ENCODE results near the gene SCAMP5.

Gene SCAMP5

DNA sequence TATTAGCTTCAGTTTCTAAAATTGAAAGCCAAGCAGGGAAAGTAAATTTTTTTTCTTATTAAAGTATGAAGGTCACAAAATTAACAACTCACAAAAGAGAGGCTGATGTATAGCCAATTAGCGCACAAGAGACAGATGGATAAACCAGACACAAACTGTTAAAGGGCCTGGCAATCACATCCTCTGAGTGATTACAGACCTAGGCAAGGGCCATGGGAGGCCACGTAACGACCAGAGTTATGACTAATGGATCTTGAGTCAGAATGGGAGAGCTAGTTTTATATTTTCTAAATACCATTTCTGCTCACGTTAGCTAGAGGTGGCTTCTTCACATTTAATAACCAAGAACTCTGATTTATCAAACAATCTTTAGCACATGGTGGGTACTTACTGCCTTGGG, 17.8 kb upstream of the SCAMP5 start:
- no peak for DNase-seq (ENCODE audit: low spot score)

DNA sequence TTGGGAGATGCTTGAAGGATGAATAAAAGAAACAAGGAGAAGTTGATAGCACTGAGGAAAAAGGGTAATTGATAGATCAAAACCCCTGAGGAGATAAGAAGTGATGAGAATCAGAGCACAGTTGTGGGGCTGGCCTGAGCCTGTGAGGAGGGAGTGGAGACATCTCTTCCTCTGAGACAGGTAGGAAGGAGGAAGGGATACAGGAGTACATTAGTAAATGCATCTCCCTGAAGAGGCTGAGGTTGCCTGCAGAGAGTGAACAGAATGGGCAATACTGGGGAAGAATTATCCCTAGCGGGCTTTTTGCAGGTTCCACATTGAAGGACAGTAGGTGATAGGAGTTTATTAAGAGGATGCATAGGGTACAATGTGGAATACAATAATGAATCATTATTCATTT, 17.3 kb upstream of the SCAMP5 start:
- DNase-seq (ENCODE audit: low spot score), result no peak

DNA sequence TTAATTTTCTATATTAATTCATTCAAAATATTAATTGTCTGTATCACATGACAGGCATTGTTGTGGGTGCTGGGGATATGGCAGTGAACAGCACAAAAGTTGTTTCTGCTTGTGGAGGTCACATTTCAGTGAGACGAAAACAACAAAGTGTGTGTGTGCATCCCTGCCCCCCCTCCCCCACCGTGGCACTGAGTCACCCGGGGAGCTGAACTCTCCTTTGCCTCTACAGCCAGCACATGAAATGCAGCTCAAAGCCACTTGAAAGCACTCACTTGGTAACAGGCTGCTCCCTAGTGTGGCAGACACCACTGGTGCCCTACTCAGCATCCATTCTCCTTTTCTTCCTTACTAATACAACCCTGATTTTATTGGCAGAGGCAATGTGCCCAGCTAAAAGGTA, 16.9 kb upstream of the SCAMP5 start:
- no peak for DNase-seq (ENCODE audit: low spot score)

DNA sequence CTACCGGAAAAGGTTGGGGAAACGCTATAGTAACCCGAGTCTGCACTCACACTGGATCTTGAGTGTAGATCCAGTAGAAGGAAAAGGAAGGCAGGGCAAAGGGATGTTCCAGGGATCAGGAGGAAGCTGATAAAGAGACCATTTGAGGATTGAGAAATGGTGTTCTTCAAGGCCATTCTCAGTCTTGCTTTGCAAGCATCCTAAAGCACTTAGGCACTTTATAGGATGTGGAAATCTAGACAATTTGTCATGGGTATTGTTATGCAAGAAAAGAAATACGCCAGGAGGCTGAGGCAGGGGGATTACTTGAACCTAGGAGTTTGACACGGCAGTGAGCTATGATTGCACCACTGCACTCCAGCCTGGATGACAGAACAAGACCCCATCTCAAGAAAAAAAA, 13.2 kb upstream of the SCAMP5 start:
- DNase-seq (ENCODE audit: low spot score), result no peak

DNA sequence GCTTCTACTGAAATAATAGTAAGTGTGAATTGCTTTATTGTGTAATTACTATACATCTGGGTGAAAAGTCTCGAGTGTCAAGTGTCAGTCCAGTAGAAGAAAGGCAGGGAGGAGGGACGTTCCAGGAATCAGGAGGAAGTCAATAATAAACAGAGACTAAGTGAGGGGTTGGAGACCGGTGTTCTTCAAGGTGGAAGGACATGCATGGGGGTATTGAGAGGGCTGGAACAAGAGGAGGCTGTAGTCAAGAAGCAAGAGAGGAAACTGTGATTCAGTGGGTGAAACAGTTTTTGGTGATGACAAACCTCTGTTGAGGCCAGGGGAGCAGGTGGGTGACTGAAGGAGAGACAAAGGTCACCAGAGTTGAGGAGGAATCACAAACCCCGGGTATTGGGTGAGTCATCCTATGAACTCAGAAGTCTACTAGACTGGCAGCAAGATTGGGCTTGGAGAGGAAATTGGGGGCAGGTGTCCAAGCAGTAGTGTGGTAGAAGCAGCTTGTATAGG, 11.6 kb upstream of the SCAMP5 start:
- DNase-seq (ENCODE audit: low spot score), result no peak

DNA sequence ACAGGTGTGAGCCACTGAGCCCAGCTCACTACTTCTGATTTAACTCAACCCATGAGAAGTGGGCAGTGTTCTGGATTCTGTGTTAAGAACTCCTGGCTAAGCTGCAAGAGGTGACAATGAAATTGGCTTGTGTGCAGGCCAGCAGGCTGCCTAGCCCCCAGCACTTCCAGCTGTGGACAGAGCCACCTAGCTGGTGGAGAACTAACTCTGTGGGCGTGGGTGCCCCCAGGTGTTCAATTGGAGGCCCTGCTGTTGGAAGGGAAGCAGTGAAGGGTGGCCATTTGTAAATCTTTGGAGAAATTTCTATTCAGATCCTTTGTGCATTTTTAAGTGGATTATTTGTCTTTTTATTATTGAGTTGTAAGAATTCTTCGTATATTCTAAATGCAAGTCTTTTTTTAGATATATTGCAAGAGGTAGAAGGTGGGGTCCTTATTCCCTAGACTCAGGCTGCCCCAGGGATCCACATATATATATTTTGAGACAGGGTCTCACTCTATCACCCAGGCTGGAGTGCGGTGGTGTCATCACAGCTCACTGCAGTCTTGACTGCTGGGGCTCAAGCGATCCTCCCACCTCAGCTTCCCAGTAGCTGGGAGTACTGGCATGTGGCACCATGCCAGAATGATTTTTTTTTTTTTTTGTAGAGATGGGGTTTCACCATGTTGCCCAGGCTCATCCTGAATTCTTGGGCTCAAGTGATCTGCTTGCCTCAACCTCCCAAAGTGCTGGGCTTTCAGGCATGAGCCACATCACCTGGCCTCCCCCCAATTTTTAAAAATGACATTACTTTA, 7.2 kb upstream of the SCAMP5 start:
- DNase-seq (ENCODE audit: low spot score), result no peak

DNA sequence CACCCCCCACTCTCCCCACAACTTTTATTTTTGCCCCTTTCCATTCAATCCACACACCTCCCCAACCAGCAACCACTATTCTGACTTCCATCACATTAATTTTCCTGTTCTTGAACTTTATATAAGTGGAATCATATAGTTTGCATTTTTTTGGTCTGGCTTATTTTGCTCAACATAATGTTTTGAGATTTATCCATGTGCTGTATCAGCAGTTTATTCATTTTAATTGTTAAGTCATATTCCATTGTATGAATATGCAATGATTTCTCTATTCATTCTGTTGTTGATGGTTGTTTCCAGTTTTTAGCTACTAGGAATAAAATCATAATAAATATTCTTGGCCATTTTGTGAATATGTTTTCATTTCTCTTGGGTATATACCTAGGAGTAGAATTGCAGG, 5.8 kb upstream of the SCAMP5 start:
- no peak for DNase-seq (ENCODE audit: low spot score)

DNA sequence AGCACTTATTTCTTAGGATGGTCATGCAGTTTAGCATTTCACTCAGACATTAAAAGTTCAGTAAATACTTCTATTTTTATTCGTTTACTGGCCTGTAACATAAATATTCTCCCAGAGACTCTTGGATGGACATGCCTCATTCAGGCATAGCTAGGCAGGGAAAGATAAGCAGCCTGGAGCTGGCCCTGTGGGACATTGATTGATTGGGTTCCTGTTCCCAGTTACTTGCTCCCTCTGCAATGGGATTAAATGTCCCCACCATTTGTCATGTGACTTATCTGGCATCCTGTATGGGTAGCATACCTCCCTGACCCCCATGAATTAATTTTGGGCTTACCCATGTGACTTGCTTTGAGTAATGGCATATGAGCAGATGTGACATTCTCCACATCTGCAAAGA, 2.7 kb upstream of the SCAMP5 start:
- DNase-seq (ENCODE audit: low spot score), result no peak

DNA sequence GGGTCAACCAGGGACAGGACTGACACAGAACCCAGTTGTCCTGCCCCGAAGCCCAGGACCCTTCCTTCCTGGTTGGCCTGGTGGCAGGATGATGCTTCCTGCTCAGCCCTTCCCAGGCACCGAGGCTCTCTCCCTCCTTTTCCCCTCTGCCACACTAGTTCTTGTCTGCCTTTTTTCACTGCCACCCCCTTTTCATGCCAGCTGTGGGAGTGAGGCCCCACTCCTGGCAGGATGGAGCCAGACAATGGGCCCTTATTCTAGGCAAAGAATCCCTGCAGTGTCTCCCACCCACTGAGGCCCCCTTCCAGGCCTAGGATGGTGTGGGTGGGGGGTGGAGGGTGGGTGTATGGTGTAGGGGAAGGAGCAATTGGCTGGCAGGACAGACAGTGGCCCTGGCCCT, 1.1 kb upstream of the SCAMP5 start:
- DNase-seq (ENCODE audit: low spot score), result peak; percentile 74

DNA sequence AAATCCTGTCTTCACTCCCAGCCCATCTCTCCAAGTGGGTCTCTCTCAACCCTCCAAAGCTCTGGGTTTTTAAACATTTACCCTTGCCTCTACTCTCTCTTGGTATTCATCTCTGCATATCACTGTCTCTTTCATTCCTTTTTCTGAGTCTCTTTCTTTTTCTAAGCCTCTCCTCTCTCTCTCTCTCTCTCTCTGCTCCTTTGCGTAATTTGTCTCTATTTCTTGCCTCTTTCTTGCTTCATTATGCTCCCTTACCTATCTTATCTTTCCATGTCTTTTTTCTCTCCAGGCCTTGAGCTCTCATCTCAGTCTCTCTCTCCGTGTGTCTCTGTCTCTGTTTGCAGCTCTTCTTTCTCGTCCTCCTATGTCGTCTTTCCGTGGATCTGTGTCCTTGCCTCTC, 678 bp upstream of the SCAMP5 start:
- no peak for DNase-seq (ENCODE audit: low spot score)

DNA sequence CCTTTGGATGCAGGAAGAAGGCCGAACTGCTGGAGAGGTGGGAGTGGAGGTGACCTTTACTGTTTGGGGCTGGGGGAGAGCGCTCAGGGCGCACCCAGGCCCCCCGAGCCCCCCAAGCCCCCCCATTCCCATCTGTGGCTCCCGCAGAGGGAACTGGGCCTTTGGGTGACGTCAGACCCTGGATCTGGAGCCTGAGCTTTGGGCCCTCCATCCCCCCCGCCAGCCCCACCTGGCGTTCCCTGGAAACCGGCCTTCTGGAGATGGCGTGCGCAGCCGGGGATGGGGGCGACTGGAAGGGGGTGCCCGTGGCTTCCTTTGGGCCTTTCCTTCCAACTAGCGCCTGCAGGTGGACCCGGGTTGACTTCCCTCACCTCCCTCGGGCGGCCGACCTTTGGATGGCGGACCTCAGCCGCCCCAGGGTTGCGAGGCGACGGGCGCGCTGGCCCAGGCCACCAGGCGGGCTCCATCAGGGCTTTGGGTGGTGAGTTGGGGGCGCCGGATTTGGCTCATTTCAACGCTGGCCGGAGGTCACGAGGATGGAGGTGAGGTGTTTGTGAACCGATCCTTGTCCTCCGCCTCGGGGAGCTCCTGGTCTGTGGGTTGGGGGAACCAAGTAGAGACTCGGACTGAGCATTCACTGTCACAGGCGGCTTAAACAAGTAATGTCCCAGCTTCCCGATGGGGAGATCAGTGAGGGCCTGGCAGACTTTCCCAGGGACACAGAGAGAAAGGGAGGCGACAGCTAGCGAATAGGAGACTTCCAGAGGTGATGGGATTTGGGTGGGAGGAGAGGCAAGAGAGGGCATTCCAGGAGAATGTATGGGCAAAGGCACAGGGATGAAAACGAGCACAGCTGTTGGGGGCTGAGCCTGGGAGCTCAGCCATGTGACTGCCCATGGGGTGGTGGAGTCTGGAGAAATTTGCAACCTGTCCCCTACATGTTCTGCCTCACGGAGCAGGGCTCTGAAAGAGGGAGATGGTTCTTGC, 709 bp downstream of the SCAMP5 start:
- no peak for DNase-seq (ENCODE audit: low spot score)

DNA sequence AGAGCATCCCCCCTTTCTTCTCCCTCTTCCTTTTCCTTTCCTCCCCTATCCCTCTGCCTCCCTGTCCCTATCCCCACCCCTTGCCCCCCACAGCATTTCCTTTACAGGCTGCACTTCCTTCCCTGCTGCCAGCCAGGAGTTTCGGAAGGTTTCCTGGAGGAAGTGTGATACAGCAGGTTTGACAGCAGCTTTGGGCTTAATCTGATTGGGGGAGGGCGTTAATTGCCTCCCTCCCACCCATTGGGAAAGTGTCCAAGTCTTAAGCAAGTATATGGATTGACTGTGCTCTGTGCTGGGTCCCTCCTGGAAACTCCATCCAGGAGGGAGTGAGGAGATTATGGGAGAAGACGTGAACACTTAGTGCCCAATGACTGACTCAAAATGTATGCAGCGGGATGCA, 1.8 kb downstream of the SCAMP5 start:
- DNase-seq (ENCODE audit: low spot score), result no peak

DNA sequence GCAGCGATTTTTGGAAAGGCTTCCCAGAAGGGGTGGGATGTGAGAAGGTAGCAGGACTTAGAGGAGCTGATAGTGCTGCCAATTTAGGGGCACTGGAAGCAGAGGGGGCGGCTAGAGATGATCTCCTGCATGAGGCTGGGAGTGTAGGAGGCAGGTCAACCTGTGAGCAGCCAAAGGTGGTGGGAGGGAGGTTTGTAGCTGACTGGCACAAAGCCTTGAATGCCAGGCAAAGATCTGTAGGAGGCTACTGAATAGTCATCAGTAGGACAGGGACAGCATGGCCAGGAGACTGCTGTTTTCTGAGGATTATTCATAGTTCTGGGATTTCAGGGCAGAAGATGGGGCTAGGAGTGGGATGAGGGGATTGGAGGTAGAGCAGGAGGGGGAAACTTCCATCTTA, 2.2 kb downstream of the SCAMP5 start:
- DNase-seq (ENCODE audit: low spot score), result no peak

DNA sequence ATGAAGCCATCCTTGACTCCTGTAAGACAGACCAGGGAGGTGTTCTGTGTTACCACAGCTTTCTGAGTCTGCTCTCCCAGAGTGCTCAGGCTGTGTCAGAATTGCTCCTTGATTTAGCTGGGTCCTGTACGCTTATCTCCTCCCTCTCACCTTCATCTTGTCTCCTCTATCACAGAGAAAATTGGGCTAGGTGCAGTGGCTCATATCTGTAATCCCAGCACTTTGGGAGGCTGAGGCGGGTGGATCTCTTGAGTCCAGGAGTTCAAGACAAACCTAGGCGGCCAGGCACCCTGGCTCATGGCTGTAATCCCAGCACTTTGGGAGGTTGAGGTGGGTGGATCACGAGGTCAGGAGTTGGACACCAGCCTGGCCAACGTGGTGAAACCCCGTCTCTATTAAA, 5.9 kb downstream of the SCAMP5 start:
- no peak for DNase-seq (ENCODE audit: low spot score)

DNA sequence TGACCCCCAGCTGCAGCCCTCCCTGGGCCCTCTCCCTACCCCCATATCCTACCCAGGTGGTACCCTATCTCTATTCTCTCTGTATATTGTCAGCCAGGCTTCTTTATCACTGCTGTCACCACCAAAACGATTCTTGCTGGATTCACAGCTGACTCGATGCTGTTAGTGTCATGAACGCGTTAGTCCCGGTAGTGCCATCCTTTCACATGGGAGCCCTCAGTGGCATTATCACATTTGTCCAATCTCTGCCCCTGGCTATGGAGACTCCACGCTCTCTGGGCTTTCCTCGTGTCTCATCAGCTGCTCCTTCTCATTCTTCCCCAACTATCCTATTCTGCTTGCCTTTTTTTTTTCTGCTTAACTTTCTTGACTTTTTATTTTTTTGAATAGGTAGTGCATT, 7.0 kb downstream of the SCAMP5 start:
- no peak for DNase-seq (ENCODE audit: low spot score)

DNA sequence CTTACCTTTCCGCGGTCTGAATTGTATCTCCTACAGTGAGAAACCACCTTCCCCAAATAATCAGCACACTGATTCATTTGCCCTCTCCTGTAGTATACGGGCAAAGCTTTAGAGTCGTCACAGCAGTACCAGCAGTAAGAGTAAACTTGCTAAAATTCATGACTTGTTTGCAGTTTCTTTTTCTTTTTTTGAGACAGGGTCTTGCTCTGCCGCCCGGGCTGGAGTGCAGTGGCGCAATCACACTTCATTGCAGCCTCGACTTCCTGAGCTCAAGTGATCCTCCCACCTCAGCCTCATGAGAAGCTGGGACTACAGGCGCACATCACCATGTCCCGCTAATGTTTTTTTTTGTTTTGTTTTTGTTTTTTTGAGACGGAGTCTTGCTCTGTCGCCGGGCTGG, 11.9 kb downstream of the SCAMP5 start:
- DNase-seq (ENCODE audit: low spot score), result no peak

DNA sequence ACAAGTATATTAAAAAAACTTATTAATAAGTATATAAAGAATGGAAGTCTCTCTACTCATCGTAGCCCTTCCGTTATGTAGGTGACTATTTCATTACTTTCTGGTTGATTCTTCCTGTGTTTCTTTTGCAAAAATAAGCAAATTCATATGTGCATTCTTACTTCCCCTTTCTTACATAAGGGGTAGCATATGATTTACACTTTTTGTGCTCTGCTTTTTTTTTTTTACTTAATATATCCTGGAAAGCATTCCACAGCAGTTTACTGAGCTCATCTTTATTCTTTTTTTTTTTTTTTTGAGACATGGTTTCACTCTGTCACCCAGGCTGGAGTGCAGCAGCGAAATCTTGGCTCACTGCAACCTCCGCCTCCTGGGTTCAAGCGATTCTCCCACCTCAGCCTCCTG, 12.9 kb downstream of the SCAMP5 start:
- no peak for DNase-seq (ENCODE audit: low spot score)

DNA sequence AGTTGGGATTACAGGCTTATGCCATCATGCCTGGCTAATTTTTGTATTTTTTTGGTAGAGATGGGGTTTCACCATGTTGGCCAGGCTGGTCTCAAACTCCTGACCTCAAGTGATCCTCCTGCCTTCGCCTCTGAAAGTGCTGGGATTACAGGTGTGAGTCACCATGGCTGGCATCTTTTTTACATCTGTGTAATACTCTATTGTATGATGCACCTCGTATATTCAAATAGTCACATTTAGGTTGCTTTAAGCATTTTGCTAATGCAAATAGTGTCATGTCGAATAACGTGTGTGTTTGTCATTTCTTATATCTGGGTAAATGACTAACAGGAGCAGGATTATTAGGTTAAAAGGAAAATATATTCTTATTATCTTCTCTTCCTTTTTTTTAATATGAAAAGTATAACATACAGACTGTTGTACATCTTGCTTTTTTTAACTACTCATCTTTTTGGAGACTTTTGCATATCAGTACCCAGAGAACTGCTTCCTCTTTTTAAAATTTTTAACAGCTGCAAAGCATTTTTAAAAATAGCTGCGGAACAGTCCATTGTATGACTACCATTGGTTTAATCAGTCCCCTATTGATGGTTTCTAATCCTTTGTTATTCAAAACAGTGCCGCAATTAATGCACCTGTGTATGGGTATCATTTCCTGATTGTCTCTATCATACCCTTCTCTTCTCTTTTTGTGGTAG, 13.4 kb downstream of the SCAMP5 start:
- DNase-seq (ENCODE audit: low spot score), result no peak

DNA sequence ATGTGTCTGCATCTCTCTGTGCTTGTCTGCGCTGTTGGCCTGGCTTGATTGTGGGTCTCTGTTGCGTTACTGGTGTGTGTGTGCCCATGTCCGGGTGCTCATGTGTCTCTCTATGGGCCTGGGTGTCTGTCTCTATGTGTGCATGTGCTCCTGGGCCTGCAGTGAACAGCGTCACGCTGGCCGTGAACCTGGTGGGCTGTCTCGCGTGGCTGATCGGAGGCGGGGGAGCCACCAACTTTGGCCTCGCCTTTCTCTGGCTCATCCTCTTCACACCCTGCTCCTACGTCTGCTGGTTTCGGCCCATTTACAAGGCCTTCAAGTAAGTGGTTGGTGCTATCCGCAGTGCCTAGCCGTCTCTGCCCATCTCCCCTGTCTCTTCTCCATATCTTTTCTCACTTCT, 21.1 kb downstream of the SCAMP5 start:
- DNase-seq (ENCODE audit: low spot score), result no peak

DNA sequence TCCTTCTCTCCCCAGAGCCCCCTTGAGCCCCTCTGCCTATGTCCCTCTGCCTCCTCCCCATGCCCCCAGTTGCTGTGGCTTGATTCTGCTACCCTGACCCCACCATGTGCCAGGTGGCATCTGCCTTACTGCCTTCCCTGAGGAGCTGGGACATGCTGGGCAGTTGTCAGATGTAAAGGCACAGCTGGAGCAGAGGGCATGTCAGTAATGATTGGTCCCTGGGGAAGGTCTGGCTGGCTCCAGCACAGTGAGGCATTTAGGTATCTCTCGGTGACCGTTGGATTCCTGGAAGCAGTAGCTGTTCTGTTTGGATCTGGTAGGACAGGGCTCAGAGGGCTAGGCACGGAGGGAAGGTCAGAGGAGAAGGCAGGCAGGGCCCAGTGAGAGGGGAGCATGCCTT, 24.6 kb downstream of the SCAMP5 start:
- DNase-seq (ENCODE audit: low spot score), result no peak

DNA sequence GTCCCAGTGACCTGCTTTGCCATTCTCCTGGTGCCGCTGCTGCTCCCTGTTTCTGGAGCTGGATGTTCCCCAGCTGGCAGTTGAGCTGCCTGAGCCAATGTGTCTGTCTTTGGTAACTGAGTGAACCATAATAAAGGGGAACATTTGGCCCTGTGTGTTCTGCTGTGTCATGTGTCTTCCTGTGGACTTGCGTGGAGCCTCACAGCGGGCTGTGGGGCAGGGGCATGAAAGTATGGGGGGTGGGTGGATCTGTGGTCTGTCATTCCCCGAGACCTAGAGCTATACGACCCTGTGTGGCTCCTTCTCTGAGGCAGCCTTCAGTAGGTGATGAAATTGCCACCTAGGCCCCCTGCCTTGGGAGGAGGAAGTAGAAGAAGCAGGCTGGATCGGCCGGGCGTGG, 26.0 kb downstream of the SCAMP5 start:
- no peak for DNase-seq (ENCODE audit: low spot score)

DNA sequence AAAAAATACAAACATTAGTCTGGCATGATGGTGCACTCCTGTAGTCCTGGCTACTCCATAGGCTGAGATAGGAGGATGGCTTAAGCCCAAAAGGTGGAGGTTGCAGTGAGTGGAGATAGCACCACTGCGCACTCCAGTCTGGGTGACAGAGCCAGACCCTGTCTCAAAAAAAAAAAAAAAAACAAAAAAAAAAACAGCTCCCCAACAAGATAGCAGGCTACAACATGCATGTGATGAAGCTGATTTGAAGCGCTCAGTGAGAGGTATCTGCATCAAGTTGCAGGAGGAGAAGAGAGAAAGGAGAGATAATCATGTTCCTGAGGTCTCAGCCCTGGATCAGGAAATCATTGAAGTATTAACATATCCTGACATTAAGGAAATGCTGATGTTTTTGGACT, 27.4 kb downstream of the SCAMP5 start:
- DNase-seq (ENCODE audit: low spot score), result no peak
